IMR-90 (cell line): ENCODE results near the gene LIPI. TPM values are rescaled to one million over a fixed set of nuclear protein-coding genes. Genes with fewer than 3 reads are reported as not detected.

ENCODE experiments used
- ATAC-seq: fragments of 200-7000 bp; cut with Tn5 transposase; 2 replicates; pipeline ENCODE4 v1.9.1; 2020; ENCODE audit warnings: low read depth, mild to moderate bottlenecking, moderate library complexity
- BruUV-seq: library from RNA; stranded (reverse); fragments of 400-500 nt; replicated peaks from 2 replicates; lab custom pipeline; 2021; lab: Mats Ljungman, UMichigan
- CTCF ChIA-PET: fragments of 300-600 bp; formaldehyde crosslinking; extraction: SDS; loops from one replicate; lab custom pipeline; 2021; ENCODE audit warnings: antibody characterized with exemption; lab: Yijun Ruan, JAX
- POLR2A ChIA-PET: fragments of 300-600 bp; sonication (Branson Sonifier 250); formaldehyde crosslinking; loops from one replicate; lab custom pipeline; 2022; ENCODE audit warnings: antibody characterized with exemption; ENCODE audit not compliant: unreplicated experiment; lab: Charles Lee
- DNase-seq: peaks from one replicate; pipeline ENCODE4 v3.0.0; 2013
- H2AFZ ChIP-seq: replicated peaks from 2 replicates; pipeline ENCODE3; 2013; ENCODE audit warnings: low read length, mild to moderate bottlenecking; ENCODE audit not compliant: poor library complexity
- H2AK5ac ChIP-seq: 2 replicates; pipeline ENCODE4 v1.6.1; 2013; ENCODE audit warnings: low read depth, low read length, inconsistent platforms
- H2AK9ac ChIP-seq: replicated peaks from 2 replicates; pipeline ENCODE3; 2013; ENCODE audit warnings: mild to moderate bottlenecking, low read depth, low read length, moderate library complexity; ENCODE audit not compliant: poor library complexity
- H2BK120ac ChIP-seq: 2 replicates; pipeline ENCODE4 v1.6.1; 2013; ENCODE audit warnings: low read depth, low read length, inconsistent platforms
- H2BK15ac ChIP-seq: 3 replicates; pipeline ENCODE4 v1.6.1; 2013; ENCODE audit warnings: low read depth, low read length, inconsistent platforms
- H2BK20ac ChIP-seq: 2 replicates; pipeline ENCODE4 v1.6.1; 2013; ENCODE audit warnings: low read depth, mild to moderate bottlenecking, inconsistent platforms, low read length, moderate library complexity
- H2BK5ac ChIP-seq: 2 replicates; pipeline ENCODE4 v1.6.1; 2013; ENCODE audit warnings: mild to moderate bottlenecking, low read depth, low read length, inconsistent platforms; ENCODE audit not compliant: poor library complexity, severe bottlenecking
- H3K14ac ChIP-seq: replicated peaks from 2 replicates; pipeline ENCODE4 v1.6.1; 2013; ENCODE audit warnings: low read depth, low read length, inconsistent platforms
- H3K18ac ChIP-seq: 2 replicates; pipeline ENCODE4 v1.6.1; 2013; ENCODE audit warnings: low read depth, low read length, control low read depth
- H3K23ac ChIP-seq: 2 replicates; pipeline ENCODE4 v1.6.1; 2013; ENCODE audit warnings: low read depth, low read length, inconsistent platforms
- H3K27ac ChIP-seq: 2 replicates; pipeline ENCODE4 v1.5.1; 2013; ENCODE audit warnings: mild to moderate bottlenecking, control low read depth, low read length; ENCODE audit not compliant: insufficient read depth
- H3K27me3 ChIP-seq: 2 replicates; pipeline ENCODE4 v1.6.1; 2013; ENCODE audit warnings: low read length; ENCODE audit not compliant: control insufficient read depth, insufficient read depth
- H3K36me3 ChIP-seq: 2 replicates; pipeline ENCODE4 v1.6.1; 2013; ENCODE audit warnings: low read length, mixed read lengths; ENCODE audit not compliant: control insufficient read depth, insufficient read depth
- H3K4ac ChIP-seq: 2 replicates; pipeline ENCODE4 v1.6.1; 2013; ENCODE audit warnings: low read depth, low read length, inconsistent platforms
- H3K4me1 ChIP-seq: 2 replicates; pipeline ENCODE4 v1.6.1; 2013; ENCODE audit warnings: low read length, mixed read lengths; ENCODE audit not compliant: control insufficient read depth, insufficient read depth
- H3K4me2 ChIP-seq: 2 replicates; pipeline ENCODE4 v1.6.1; 2013; ENCODE audit warnings: low read depth, mild to moderate bottlenecking, control low read depth, low read length, moderate library complexity
- H3K4me3 ChIP-seq: 2 replicates; pipeline ENCODE4 v1.5.1; 2013; ENCODE audit warnings: low read depth, mild to moderate bottlenecking, control low read depth, low read length, moderate library complexity; ENCODE audit not compliant: insufficient read depth
- H3K56ac ChIP-seq: 2 replicates; pipeline ENCODE4 v1.6.1; 2013; ENCODE audit warnings: low read length, inconsistent platforms; ENCODE audit not compliant: insufficient read depth; ENCODE audit errors: extremely low read depth
- H3K79me1 ChIP-seq, 2 experiments: 2 replicates each; pipeline ENCODE4 v1.6.1; 2013; ENCODE audit warnings: low read length in 2 of 2, inconsistent platforms in 1 of 2, low read depth in 1 of 2
- H3K9ac ChIP-seq: 2 replicates; pipeline ENCODE4 v1.6.1; 2013; ENCODE audit warnings: low read depth, low read length, control low read depth
- H3K9me1 ChIP-seq: 2 replicates; pipeline ENCODE4 v1.6.1; 2013; ENCODE audit warnings: low read length, inconsistent platforms; ENCODE audit not compliant: insufficient read depth
- H3K9me3 ChIP-seq: 2 replicates; pipeline ENCODE4 v1.6.1; 2013; ENCODE audit warnings: low read length; ENCODE audit not compliant: control insufficient read depth, insufficient read depth
- H4K20me1 ChIP-seq: 2 replicates; pipeline ENCODE4 v1.6.1; 2013; ENCODE audit warnings: low read length, inconsistent platforms; ENCODE audit not compliant: insufficient read depth
- H4K5ac ChIP-seq: 2 replicates; pipeline ENCODE4 v1.6.1; 2013; ENCODE audit warnings: mild to moderate bottlenecking, low read depth, low read length, control low read depth
- H4K8ac ChIP-seq, 2 experiments: 2 replicates each; pipeline ENCODE4 v1.6.1; 2013; ENCODE audit warnings: low read depth in 2 of 2, low read length in 2 of 2, control low read depth in 1 of 2, inconsistent platforms in 1 of 2
- H4K91ac ChIP-seq: 2 replicates; pipeline ENCODE4 v1.6.1; 2013; ENCODE audit warnings: low read depth, low read length, inconsistent platforms; ENCODE audit not compliant: insufficient read depth
- BHLHE40 ChIP-seq: fragments of 150-350 bp; IDR thresholded peaks from 2 replicates; pipeline ENCODE4 v1.6.1; 2016; ENCODE audit warnings: mild to moderate bottlenecking, low read depth, low read length
- CEBPB ChIP-seq: IDR thresholded peaks from 2 replicates; pipeline ENCODE4 v1.6.1; 2012; ENCODE audit warnings: low read depth, low read length, improper control_type of control experiment
- CHD1 ChIP-seq: IDR thresholded peaks from 2 replicates; pipeline ENCODE4 v1.6.1; 2012; ENCODE audit warnings: low read depth, low read length, improper control_type of control experiment
- CTCF ChIP-seq: conservative IDR thresholded peaks from 2 replicates; pipeline ENCODE4 v1.5.1; 2012; ENCODE audit warnings: mild to moderate bottlenecking, low read depth, low read length, improper control_type of control experiment
- FOS ChIP-seq: fragments of 150-350 bp; IDR thresholded peaks from 2 replicates; pipeline ENCODE4 v1.6.1; 2016; ENCODE audit warnings: low read depth, low read length
- MAFK ChIP-seq: IDR thresholded peaks from 2 replicates; pipeline ENCODE4 v1.6.1; 2012; ENCODE audit warnings: low read depth, low read length, improper control_type of control experiment
- MAZ ChIP-seq: IDR thresholded peaks from 2 replicates; pipeline ENCODE4 v1.6.1; 2012; ENCODE audit warnings: low read depth, mild to moderate bottlenecking, low read length, improper control_type of control experiment, moderate library complexity, borderline replicate concordance
- MXI1 ChIP-seq: IDR thresholded peaks from 2 replicates; pipeline ENCODE4 v1.6.1; 2012; ENCODE audit warnings: low read depth, mild to moderate bottlenecking, low read length, moderate library complexity, borderline replicate concordance
- NFE2L2 ChIP-seq: fragments of 150-350 bp; IDR thresholded peaks from 2 replicates; pipeline ENCODE4 v1.6.1; 2016; ENCODE audit warnings: low read depth, mild to moderate bottlenecking, low read length
- POLR2A ChIP-seq: IDR thresholded peaks from 2 replicates; pipeline ENCODE4 v1.6.1; 2012; ENCODE audit warnings: mild to moderate bottlenecking, low read depth, low read length
- RAD21 ChIP-seq: IDR thresholded peaks from 2 replicates; pipeline ENCODE4 v1.6.1; 2012; ENCODE audit warnings: low read length, improper control_type of control experiment
- RCOR1 ChIP-seq: IDR thresholded peaks from 2 replicates; pipeline ENCODE4 v1.6.1; 2012; ENCODE audit warnings: mild to moderate bottlenecking, low read length, improper control_type of control experiment; ENCODE audit not compliant: insufficient replicate concordance
- RFX5 ChIP-seq: IDR thresholded peaks from 2 replicates; pipeline ENCODE4 v1.8.0; 2012; ENCODE audit warnings: low read depth, mild to moderate bottlenecking, low read length, moderate library complexity
- SMC3 ChIP-seq: fragments of 150-350 bp; IDR thresholded peaks from 2 replicates; pipeline ENCODE4 v1.6.1; 2016; ENCODE audit warnings: low read depth, mild to moderate bottlenecking, antibody characterized with exemption, low read length, moderate library complexity
- USF2 ChIP-seq: fragments of 150-350 bp; IDR thresholded peaks from 2 replicates; pipeline ENCODE4 v1.6.1; 2017; ENCODE audit warnings: mild to moderate bottlenecking, antibody characterized with exemption, low read length, low read depth
- WGBS, 2 experiments: methylation state at CpG; one replicate each; pipeline versions ENCODE4 v1.1.5 to v1.1.7; 2013; ENCODE audit warnings: missing lambda C conversion rate in 2 of 2; ENCODE audit not compliant: insufficient read length in 1 of 2; ENCODE audit errors: extremely low coverage in 2 of 2; 5-methylcytosine and 5-hydroxymethylcytosine counted together
- dilution Hi-C: fragments of 300-500 bp; cut with HindIII; formaldehyde crosslinking; loops from one replicate; pipeline ENCODE4 v1.14.3; 2018; ENCODE audit warnings: low sequenced_read_pairs; ENCODE audit not compliant: unreplicated experiment
- in situ Hi-C: fragments of 300-500 bp; cut with MboI; formaldehyde crosslinking; loops from 3 replicates; pipeline ENCODE4 v1.14.3; 2019; ENCODE audit warnings: low sequenced_read_pairs, inconsistent platforms, mixed read lengths
- intact Hi-C: fragments of 100-400 bp; cut with micrococcal nuclease; formaldehyde crosslinking; loops from 2 replicates; pipeline ENCODE4 v1.10.0; 2022
- polyA plus RNA-seq, 3 experiments: library from polyadenylated mRNA; depleted of rRNA; stranded (reverse); fragments of >200 nt; gene quantifications; 2 replicates each; pipeline ENCODE4 v1.2.3, GENCODE V29; 2012; ENCODE audit warnings: low replicate concordance in 1 of 3
- total RNA-seq: library from RNA; depleted of rRNA; stranded (reverse); fragments of >200 nt; gene quantifications from 2 replicates; pipeline ENCODE4 v1.2.3, GENCODE V29; 2012
- TF ChIP-seq, protein P1 (sequence below): fragments of 150-350 bp; IDR thresholded peaks from 2 replicates; pipeline ENCODE4 v1.6.1; 2016; ENCODE audit warnings: low read depth, mild to moderate bottlenecking, low read length, moderate library complexity, borderline replicate concordance

The LIPI gene
- total and polyA plus RNA-seq, 2 of the 4 experiments (the other 2 are of a cell fraction): not detected

DNA sequence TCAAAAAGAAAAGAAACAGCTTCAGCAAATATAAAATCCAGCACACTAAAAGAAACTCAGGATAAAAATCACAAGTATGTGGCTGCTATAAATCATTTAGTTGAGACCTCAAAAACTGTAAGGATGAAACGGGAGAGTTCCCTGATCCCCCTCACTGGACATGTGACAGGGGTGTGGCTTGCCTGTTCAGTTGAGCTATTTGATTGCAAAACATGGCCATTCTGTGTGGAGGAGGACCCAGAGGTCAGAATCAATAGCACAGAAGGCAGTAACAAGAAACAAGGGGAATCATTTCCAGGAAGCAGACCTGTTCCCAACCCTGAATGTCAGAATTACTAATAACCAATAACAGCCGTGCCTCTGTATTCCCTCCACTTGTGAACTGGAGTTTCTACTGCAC, 33.1 kb upstream of the LIPI start:
- no peak for TF ChIP-seq RFX5
- no peak for TF ChIP-seq RAD21
- no peak for TF ChIP-seq CTCF
- no peak for TF ChIP-seq NFE2L2
- no peak for TF ChIP-seq BHLHE40
- TF ChIP-seq CHD1: no peak
- TF ChIP-seq MAFK: no peak
- no peak for TF ChIP-seq RCOR1
- no peak for TF ChIP-seq POLR2A
- TF ChIP-seq, protein P1, sequence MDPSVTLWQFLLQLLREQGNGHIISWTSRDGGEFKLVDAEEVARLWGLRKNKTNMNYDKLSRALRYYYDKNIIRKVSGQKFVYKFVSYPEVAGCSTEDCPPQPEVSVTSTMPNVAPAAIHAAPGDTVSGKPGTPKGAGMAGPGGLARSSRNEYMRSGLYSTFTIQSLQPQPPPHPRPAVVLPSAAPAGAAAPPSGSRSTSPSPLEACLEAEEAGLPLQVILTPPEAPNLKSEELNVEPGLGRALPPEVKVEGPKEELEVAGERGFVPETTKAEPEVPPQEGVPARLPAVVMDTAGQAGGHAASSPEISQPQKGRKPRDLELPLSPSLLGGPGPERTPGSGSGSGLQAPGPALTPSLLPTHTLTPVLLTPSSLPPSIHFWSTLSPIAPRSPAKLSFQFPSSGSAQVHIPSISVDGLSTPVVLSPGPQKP: no peak
- TF ChIP-seq MAZ: no peak
- TF ChIP-seq USF2: no peak
- no peak for TF ChIP-seq FOS
- no peak for TF ChIP-seq MXI1
- TF ChIP-seq CEBPB: no peak
- no peak for TF ChIP-seq SMC3
- Histone ChIP-seq H2BK20ac (no peak overlapping the region), H3K79me1 (no peaks in the 10 kb centered on the region), H4K8ac (no peak overlapping the region), H3K36me3 (no peaks in the 10 kb centered on the region), H3K4ac (no peak overlapping the region), H3K23ac (no peak overlapping the region), H3K27me3 (no peaks in the 10 kb centered on the region), H3K4me3 (no peak overlapping the region), H3K9ac (no peak overlapping the region), H3K4me1 (no peaks in the 10 kb centered on the region), H3K4me2 (no peak overlapping the region), H2AK5ac (no peak overlapping the region), H3K56ac (no peak overlapping the region), H2BK5ac (no peak overlapping the region), H2AFZ (no peak overlapping the region), H3K14ac (no peak overlapping the region), H3K18ac (no peak overlapping the region), H4K5ac (no peak overlapping the region), H4K91ac (no peak overlapping the region), H2BK120ac (no peak overlapping the region), H4K20me1 (no peaks in the 10 kb centered on the region), H3K27ac (no peak overlapping the region), H3K9me3 (no peaks in the 10 kb centered on the region), H3K9me1 (no peaks in the 10 kb centered on the region), H2BK15ac (no peak overlapping the region), H2AK9ac (no peak overlapping the region)
- DNase-seq (no peak), ATAC-seq (no peak)
- no TSS peak for BruUV-seq
- ChIA-PET POLR2A (no interaction called here), CTCF (no interaction called here)
- dilution Hi-C loops (no loop called here), in situ Hi-C loops (no loop called here), intact Hi-C loops (no loop called here)
- no CpG with 5 or more reads among the region's 2 CpGs for WGBS, 2 experiments
